ENCODE measurements around the gene HRK. TPM values are rescaled to one million over a fixed set of nuclear protein-coding genes. Genes with fewer than 3 reads are reported as not detected.
"Not testable (repeated sequence)": the region's sequence is repeated elsewhere in the genome, so short reads cannot be mapped to it uniquely, and the experiment has no call there.

Gene HRK
- total RNA-seq, 2 experiments from 2014 or later, result not detected

- ChIA-PET POLR2A (no interaction called here), CTCF (no interaction called here)
Measured at GRCh38 chr12:116838365-116838764, 42.9 kb downstream of the HRK start.

DNA sequence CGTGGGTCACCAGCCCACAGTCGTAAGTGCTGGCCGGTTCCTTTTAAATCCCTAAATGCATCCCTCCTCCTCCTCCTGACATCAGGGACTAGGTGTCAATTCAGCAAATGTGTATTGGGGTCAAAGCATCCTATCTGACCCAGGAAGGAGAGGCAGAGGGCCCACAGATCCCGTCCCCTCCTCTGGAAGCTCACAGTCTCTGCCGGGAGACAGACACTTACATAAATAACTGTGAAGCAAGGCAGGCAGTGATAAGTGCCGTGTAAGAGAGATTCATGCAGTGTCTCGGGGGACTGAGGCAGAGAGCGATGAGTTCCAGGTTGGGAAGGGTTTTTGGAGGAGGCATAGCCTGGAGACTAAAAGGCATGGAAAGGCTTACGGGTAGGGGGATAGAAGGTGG is 44.1 kb downstream of the HRK start:
- POLR2A ChIA-PET, result no interaction called here
- CTCF ChIA-PET, result no interaction called here

DNA sequence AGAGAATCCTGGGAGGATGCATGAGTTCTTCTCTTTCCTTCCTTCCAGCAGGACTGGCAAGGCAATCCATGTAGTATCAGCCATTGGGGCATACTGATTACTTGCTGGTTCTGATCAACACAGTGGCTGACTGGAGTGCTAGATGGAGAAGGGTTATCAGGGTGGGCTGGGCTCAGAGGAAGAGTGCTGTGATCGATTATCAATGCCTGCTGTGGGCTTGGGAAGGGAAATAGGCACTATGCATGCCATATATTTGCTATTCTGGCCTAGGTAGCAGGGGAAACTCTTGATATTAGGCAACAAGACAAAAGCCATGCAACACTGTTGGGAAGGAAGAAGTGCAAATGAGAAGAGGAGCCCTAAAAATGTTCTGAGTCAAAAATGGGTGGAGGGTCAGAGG is 45.8 kb downstream of the HRK start:
- CTCF ChIA-PET, result no interaction called here
- POLR2A ChIA-PET, result no interaction called here

- CTCF ChIA-PET, result no interaction called here
- POLR2A ChIA-PET, result no interaction called here
Measured at GRCh38 chr12:116833474-116833873, 47.8 kb downstream of the HRK start.

- POLR2A ChIA-PET, result no interaction called here
Measured at GRCh38 chr12:116832353-116832752, 48.9 kb downstream of the HRK start.

GRCh38 chr12:116827432-116827831 is 53.8 kb downstream of the HRK start:
- CTCF ChIA-PET, result no interaction called here

More at GRCh38 chr12:116832353-116832752, 48.9 kb downstream of the HRK start:
- CTCF ChIA-PET, result no interaction called here

GRCh38 chr12:116821291-116821690 is 60.0 kb downstream of the HRK start:
- POLR2A ChIA-PET, result no interaction called here
- CTCF ChIA-PET, result no interaction called here

More at GRCh38 chr12:116827432-116827831, 53.8 kb downstream of the HRK start:
- POLR2A ChIA-PET, result no interaction called here

DNA sequence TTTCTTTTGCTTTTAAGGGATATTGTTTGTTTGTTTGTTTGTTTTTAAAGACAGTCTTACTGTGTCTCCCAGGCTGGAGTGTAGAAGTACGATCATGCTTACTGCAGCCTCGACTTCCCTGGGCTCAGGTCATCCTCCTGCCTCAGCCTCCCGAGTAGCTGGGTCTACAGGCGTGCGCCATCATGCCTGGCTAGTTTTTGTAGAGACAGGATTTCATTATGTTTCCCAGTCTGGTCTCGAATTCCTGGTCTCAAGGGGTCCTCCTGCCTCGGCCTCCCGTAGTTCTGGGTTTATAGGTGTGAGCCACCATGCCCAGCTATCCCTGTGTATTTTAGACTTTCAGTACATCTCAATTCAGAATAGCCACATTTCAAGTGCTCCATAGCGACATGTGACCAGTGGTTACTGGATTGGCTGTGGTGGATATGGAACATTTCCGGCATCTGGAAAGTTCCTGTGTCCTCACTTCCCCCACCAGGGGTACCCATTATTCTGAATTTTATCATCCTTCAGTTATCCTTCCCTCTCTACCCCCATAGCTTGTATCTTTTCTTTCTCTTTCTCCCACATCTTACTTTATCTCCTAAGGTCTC is 61.1 kb downstream of the HRK start:
- CTCF ChIA-PET, result no interaction called here
- POLR2A ChIA-PET, result no interaction called here

DNA sequence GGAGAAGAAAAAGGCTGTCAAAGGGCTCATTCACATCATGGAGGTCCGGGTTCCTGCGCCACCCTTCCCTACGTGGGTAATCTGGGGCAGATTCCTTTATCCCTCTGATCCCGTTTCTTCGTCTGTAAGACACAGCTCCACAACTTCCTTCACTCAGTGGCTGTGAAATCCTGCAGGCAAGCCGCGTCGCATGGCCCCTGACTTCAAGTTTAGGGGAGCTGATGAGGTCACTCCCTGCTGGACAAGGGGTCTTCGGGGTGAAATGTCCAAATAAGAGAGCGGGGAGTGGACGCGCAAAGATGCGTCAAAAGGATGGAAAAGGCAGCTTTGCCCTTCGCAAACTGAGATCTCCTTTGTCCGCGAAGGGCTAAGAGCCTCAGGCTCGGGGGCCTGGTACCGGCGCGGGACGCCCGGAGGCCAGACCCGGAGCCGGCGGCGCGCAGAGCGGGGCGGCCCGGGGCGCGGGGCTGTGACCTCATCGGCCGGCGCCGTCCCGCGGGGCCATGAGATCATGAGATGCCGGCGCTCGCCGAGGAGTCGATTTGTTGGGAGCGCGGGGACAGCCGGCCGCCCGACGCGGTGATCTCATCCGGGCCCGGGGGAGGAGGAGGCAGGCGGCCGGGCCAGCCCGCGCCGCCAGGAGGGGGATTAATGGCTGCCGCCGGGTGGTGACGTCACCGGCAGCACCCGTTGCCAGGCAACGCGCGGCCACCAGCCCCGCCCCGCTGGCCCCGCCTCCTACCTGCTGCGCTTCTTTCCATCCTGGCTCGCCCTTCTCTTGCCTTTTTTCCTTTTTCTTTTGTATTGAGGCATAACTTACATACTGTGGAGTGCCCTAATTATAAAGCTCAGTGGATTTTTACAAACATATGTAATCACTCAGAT is 62.1 kb downstream of the HRK start:
- POLR2A ChIA-PET, result no interaction called here

GRCh38 chr12:116818341-116818856 is 62.8 kb downstream of the HRK start:
- CTCF ChIA-PET, result interaction anchor here (0.8 to 1.2 kb wide), 2 partner anchors 26 to 62 kb away, joined by 3 read pairs; no protein-coding TSS in a partner anchor

More for the DNA sequence above, 62.1 kb downstream of the HRK start:
- CTCF ChIA-PET, result interaction anchor here (0.8 to 1.2 kb wide), 2 partner anchors 26 to 61 kb away, joined by 3 read pairs; no protein-coding TSS in a partner anchor

GRCh38 chr12:116814766-116815165 is 66.5 kb downstream of the HRK start:
- CTCF ChIA-PET, POLR2A ChIA-PET: not testable (repeated sequence)

More at GRCh38 chr12:116818341-116818856, 62.8 kb downstream of the HRK start:
- POLR2A ChIA-PET, result interaction anchor here (0.7 kb wide), 1 partner anchor 1539 kb away, joined by 6 read pairs; no protein-coding TSS in a partner anchor

GRCh38 chr12:116813271-116814041 is 67.8 kb downstream of the HRK start:
- CTCF ChIA-PET, result no interaction called here
- POLR2A ChIA-PET, result no interaction called here

GRCh38 chr12:116812238-116812637 is 69.0 kb downstream of the HRK start:
- POLR2A ChIA-PET, result no interaction called here
- CTCF ChIA-PET, result no interaction called here

- ChIA-PET CTCF (no interaction called here), POLR2A (no interaction called here)
Measured at GRCh38 chr12:116808113-116809105, 72.8 kb downstream of the HRK start.

- CTCF ChIA-PET, result no interaction called here
- POLR2A ChIA-PET, result no interaction called here
Measured at GRCh38 chr12:116807546-116807945, 73.7 kb downstream of the HRK start.

DNA sequence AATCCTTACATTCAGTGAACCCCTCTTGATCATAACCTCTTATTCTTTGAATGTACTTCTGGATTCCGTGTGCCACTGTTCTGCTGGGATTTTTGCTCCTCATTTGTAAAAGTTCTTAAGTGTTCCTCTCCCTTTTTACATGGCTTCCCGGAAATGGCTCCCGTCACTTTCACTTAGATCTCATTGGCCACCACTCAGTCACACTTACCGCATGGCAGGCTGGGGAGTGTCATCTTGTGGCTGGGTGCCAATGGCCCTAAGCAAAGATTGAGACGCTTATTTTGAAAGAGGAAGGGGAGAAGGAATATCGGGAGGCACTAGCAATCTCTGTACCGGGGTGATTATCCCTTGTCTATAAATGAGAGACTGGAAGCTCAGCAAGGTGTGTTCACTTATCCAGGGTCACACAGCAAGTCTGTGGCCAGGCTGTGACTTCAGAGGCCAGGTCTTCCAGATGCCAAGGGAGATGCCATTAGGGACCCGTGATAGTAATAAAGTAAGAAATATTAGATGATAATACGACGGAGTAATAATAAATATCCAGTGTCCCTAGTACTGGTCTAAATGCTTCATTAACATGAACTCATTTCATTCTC is 74.3 kb downstream of the HRK start:
- CTCF ChIA-PET, result interaction anchor here (0.7 kb wide), 1 partner anchor 414 kb away, joined by 3 read pairs; no protein-coding TSS in a partner anchor
- POLR2A ChIA-PET, result no interaction called here

Measured in activated CD8-positive, alpha-beta memory T cell treated with anti-CD3 and anti-CD28 coated beads for 36 hours (primary cell).